Thyroid gland (tissue), 4 donors: ENCODE data around the gene CD82. TPM values are rescaled to one million over a fixed set of nuclear protein-coding genes. Genes with fewer than 3 reads are reported as not detected.

Experiments
- DNase-seq, 2 donors: peaks; one replicate each; pipeline ENCODE4 v3.0.0-alpha.2; 2019
- H3K27ac ChIP-seq, 3 donors: fragments of 200-600 bp; sonication (generic); 1 replicate in 2 of 3; 2 replicates in 1 of 3; pipeline ENCODE4 v1.5.1; 2016 to 2019; ENCODE audit warnings: mild to moderate bottlenecking in 1 of 3, moderate library complexity in 1 of 3
- H3K27me3 ChIP-seq: fragments of 200-600 bp; sonication (generic); one replicate; pipeline ENCODE4 v1.5.1; 2019
- H3K36me3 ChIP-seq, 2 donors: fragments of 200-600 bp; sonication (generic); one replicate each; pipeline ENCODE4 v1.5.1; 2016 to 2019
- H3K4me1 ChIP-seq, 2 donors: fragments of 200-600 bp; sonication (generic); one replicate each; pipeline ENCODE4 v1.5.1; 2017 to 2019
- H3K4me3 ChIP-seq, 3 donors: fragments of 200-600 bp; sonication (generic); replicated peaks in 1 of 3; 1 replicate in 2 of 3; 2 replicates in 1 of 3; pipeline ENCODE4 v1.5.1; 2016; ENCODE audit warnings: mild to moderate bottlenecking in 1 of 3
- H3K9me3 ChIP-seq: fragments of 200-600 bp; sonication (generic); one replicate; pipeline ENCODE4 v1.5.1; 2017
- CTCF ChIP-seq, 6 experiments: fragments of 200-600 bp in 3 of 6; fragments of 450-650 bp in 3 of 6; sonication (generic) in 3 of 6; IDR thresholded peaks; one replicate each; pipeline ENCODE4 v1.5.1; 2016 to 2019; ENCODE audit warnings: antibody characterized with exemption in 6 of 6, mild to moderate bottlenecking in 2 of 6, inconsistent platforms in 1 of 6, moderate library complexity in 1 of 6
- POLR2A ChIP-seq, 2 donors: fragments of 450-650 bp; IDR thresholded peaks; one replicate each; pipeline ENCODE4 v1.6.1; 2017; ENCODE audit warnings: antibody characterized with exemption in 2 of 2, mild to moderate bottlenecking in 2 of 2, moderate library complexity in 1 of 2
- WGBS, 2 donors: methylation state at CpG; one replicate each; pipeline ENCODE4 v1.1.5; 2017; 5-methylcytosine and 5-hydroxymethylcytosine counted together
- intact Hi-C: fragments of 100-400 bp; cut with DNase I; formaldehyde crosslinking; loops from one replicate; pipeline ENCODE4 v1.15.1; 2023
- total RNA-seq, 4 donors: library from RNA; depleted of rRNA; stranded (reverse); fragments of >200 nt; gene quantifications; one replicate each; pipeline ENCODE4 v1.2.3, GENCODE V29; 2016

The CD82 gene
- total RNA-seq, 4 donors from 2014 or later: 11.8 to 24.0 (median 18.7) TPM

GRCh38 chr11:44532809-44533208 lies 32.7 kb upstream of the CD82 start:
- intact Hi-C loops: loop anchor here (10.0 kb wide), 1 partner anchor 428 kb away; no protein-coding TSS in a partner anchor
- Histone ChIP-seq H3K4me3 (no peak overlapping the region), H3K36me3 (no peaks in the 10 kb centered on the region), H3K27ac (no peak overlapping the region), H3K27me3 (no peaks in the 10 kb centered on the region), H3K9me3 (no peaks in the 10 kb centered on the region), H3K4me1 (no peaks in the 10 kb centered on the region)
- TF ChIP-seq POLR2A (IDR thresholded peaks at IDR 0.05) (no peak), CTCF (IDR thresholded peaks at IDR 0.05) (no peak)
- no peak for DNase-seq
- 47 to 53% methylated on average over 4 of the region's 4 CpGs for WGBS, 2 donors

GRCh38 chr11:44533921-44534711 lies 31.3 kb upstream of the CD82 start:
- no peak for DNase-seq
- WGBS, 2 donors: 90 to 92% methylated on average over 5 of the region's 5 CpGs
- intact Hi-C loops: loop anchor here (10.0 kb wide), 1 partner anchor 429 kb away; no protein-coding TSS in a partner anchor
- no peak for TF ChIP-seq POLR2A (IDR thresholded peaks at IDR 0.05)
- TF ChIP-seq CTCF (IDR thresholded peaks at IDR 0.05): no peak
- no peaks in the 10 kb centered on the region for H3K36me3 ChIP-seq
- H3K4me1 ChIP-seq: peaks cover 0 to 4% of the 10 kb centered on the region in 2 donors
- H3K4me3 ChIP-seq: no peak overlapping the region
- H3K27me3 ChIP-seq: no peaks in the 10 kb centered on the region
- no peaks in the 10 kb centered on the region for H3K9me3 ChIP-seq
- H3K27ac ChIP-seq: no peak overlapping the region

GRCh38 chr11:44535191-44535980 lies 30.1 kb upstream of the CD82 start:
- H3K4me1 ChIP-seq: peaks cover 0 to 4% of the 10 kb centered on the region in 2 donors
- intact Hi-C loops: loop anchor here (10.0 kb wide), 1 partner anchor 431 kb away; no protein-coding TSS in a partner anchor
- DNase-seq: no peak
- H3K27me3 ChIP-seq: no peaks in the 10 kb centered on the region
- no peak overlapping the region for H3K27ac ChIP-seq
- no peaks in the 10 kb centered on the region for H3K9me3 ChIP-seq
- TF ChIP-seq CTCF (IDR thresholded peaks at IDR 0.05) (no peak), POLR2A (IDR thresholded peaks at IDR 0.05) (no peak)
- 72 to 79% methylated on average over 12 to 16 of the region's 16 CpGs for WGBS, 2 donors
- no peak overlapping the region for H3K4me3 ChIP-seq
- no peaks in the 10 kb centered on the region for H3K36me3 ChIP-seq

GRCh38 chr11:44536788-44537516 lies 28.5 kb upstream of the CD82 start:
- Histone ChIP-seq H3K4me1 (peaks cover 0 to 4% of the 10 kb centered on the region in 2 donors), H3K4me3 (no peak overlapping the region), H3K27ac (no peak overlapping the region), H3K9me3 (no peaks in the 10 kb centered on the region), H3K27me3 (no peaks in the 10 kb centered on the region), H3K36me3 (no peaks in the 10 kb centered on the region)
- intact Hi-C loops: loop anchor here (10.0 kb wide), 1 partner anchor 432 kb away; no protein-coding TSS in a partner anchor
- TF ChIP-seq CTCF (IDR thresholded peaks at IDR 0.05) (no peak), POLR2A (IDR thresholded peaks at IDR 0.05) (no peak)
- 90 to 92% methylated on average over 18 to 20 of the region's 20 CpGs for WGBS, 2 donors
- no peak for DNase-seq
